NT2/D1 (cell line): ENCODE data around the gene SDK1.

ENCODE experiments used
- YY1 ChIP-seq: IDR thresholded peaks from 2 replicates; pipeline ENCODE4 v1.6.1; 2011; ENCODE audit not compliant: insufficient read length, insufficient read depth
- ZNF274 ChIP-seq: IDR thresholded peaks from 2 replicates; pipeline ENCODE4 v1.6.1; 2011; ENCODE audit warnings: mild to moderate bottlenecking, low read depth, low read length

GRCh38 chr7:3469641-3470040 is 168.6 kb downstream of the SDK1 start:
- TF ChIP-seq YY1: no peak
- TF ChIP-seq ZNF274: no peak
